Muscle of back (tissue), 11 donors: ENCODE data around the gene SH2B2. TPM values are rescaled to one million over a fixed set of nuclear protein-coding genes. Genes with fewer than 3 reads are reported as not detected.

Source experiments
- DNase-seq, 3 donors: peaks; one replicate each; pipeline versions ENCODE4 v3.0.0 to v3.0.0-alpha.2; 2013
- polyA plus RNA-seq, 10 donors: library from polyadenylated mRNA; unstranded; fragments of 120-200 nt; gene quantifications; one replicate each; pipeline ENCODE4 v1.2.1, GENCODE V29; 2013; ENCODE audit not compliant: insufficient read length in 10 of 10

The SH2B2 gene
- polyA plus RNA-seq, 10 donors: 8.9 to 15.3 (median 11.9) TPM

- no peak for DNase-seq
Measured at GRCh38 chr7:102264367-102264891, 22.2 kb upstream of the SH2B2 start.

GRCh38 chr7:102266541-102266940 lies 20.1 kb upstream of the SH2B2 start:
- no peak for DNase-seq

- DNase-seq: no peak
Measured at GRCh38 chr7:102268635-102269034, 18.0 kb upstream of the SH2B2 start.

GRCh38 chr7:102270178-102270887 lies 16.3 kb upstream of the SH2B2 start:
- DNase-seq: peak in 1 of 3 donors; percentile 54

- no peak for DNase-seq
Measured at GRCh38 chr7:102271158-102271798, 15.4 kb upstream of the SH2B2 start.

GRCh38 chr7:102272075-102272916 lies 14.4 kb upstream of the SH2B2 start:
- DNase-seq: peak; percentile 53 to 83 (median 70)

GRCh38 chr7:102272917-102273748 lies 13.5 kb upstream of the SH2B2 start:
- no peak for DNase-seq

GRCh38 chr7:102273749-102274712 lies 12.6 kb upstream of the SH2B2 start:
- no peak for DNase-seq

- no peak for DNase-seq
Measured at GRCh38 chr7:102275123-102275703, 11.5 kb upstream of the SH2B2 start.

- DNase-seq: no peak
Measured at GRCh38 chr7:102277901-102278300, 8.8 kb upstream of the SH2B2 start.

- DNase-seq: peak in 2 of 3 donors; percentile 67 to 82
Measured at GRCh38 chr7:102279537-102280400, 6.9 kb upstream of the SH2B2 start.

- no peak for DNase-seq
Measured at GRCh38 chr7:102280521-102280920, 6.1 kb upstream of the SH2B2 start.

- DNase-seq: no peak
Measured at GRCh38 chr7:102281785-102282184, 4.9 kb upstream of the SH2B2 start.

- no peak for DNase-seq
Measured at GRCh38 chr7:102282465-102283362, 4.0 kb upstream of the SH2B2 start.

- DNase-seq: no peak
Measured at GRCh38 chr7:102283477-102284189, 3.0 kb upstream of the SH2B2 start.

- no peak for DNase-seq
Measured at GRCh38 chr7:102284399-102284798, 2.3 kb upstream of the SH2B2 start.
